CD4-positive, alpha-beta T cell (primary cell): ENCODE data around the gene RFXAP. TPM values are rescaled to one million over a fixed set of nuclear protein-coding genes. Genes with fewer than 3 reads are reported as not detected.

Source experiments
- ATAC-seq: fragments of 200-7000 bp; cut with Tn5 transposase; one replicate; pipeline ENCODE4 v1.10.0; 2022; ENCODE audit warnings: mild to moderate bottlenecking; ENCODE audit not compliant: poor library complexity
- CTCF ChIA-PET: fragments of 350-600 bp; sonication (Branson Sonifier 250); formaldehyde crosslinking; loops from one replicate; lab custom pipeline; 2021; ENCODE audit warnings: antibody characterized with exemption, inconsistent platforms; lab: Charles Lee
- POLR2A ChIA-PET: fragments of 350-600 bp; sonication (Branson Sonifier 250); formaldehyde crosslinking; loops from one replicate; lab custom pipeline; 2021; ENCODE audit warnings: antibody characterized with exemption, inconsistent platforms; lab: Charles Lee
- DNase-seq, 14 experiments: peaks; one replicate each; pipeline ENCODE4 v3.0.0-alpha.2; 2013 to 2020; ENCODE audit warnings: mixed read lengths in 2 of 14
- H3K27ac ChIP-seq, 2 donors: one replicate each; pipeline versions ENCODE4 v1.5.1 to v1.7.0; 2013; ENCODE audit warnings: low read length in 2 of 2, low read depth in 1 of 2, mild to moderate bottlenecking in 1 of 2
- H3K27me3 ChIP-seq, 2 experiments: 1 replicate in 1 of 2; 2 replicates in 1 of 2; pipeline versions ENCODE4 v1.6.1 to v1.7.0; 2013; ENCODE audit warnings: low read length in 2 of 2, control low read depth in 1 of 2, mild to moderate bottlenecking in 1 of 2, moderate library complexity in 1 of 2; ENCODE audit not compliant: insufficient read depth in 2 of 2, control insufficient read depth in 1 of 2
- H3K36me3 ChIP-seq: one replicate; pipeline ENCODE4 v1.6.1; 2013; ENCODE audit warnings: low read length, control low read depth; ENCODE audit not compliant: insufficient read depth
- H3K4me1 ChIP-seq: one replicate; pipeline ENCODE4 v1.6.1; 2013; ENCODE audit warnings: low read length, control low read depth; ENCODE audit not compliant: insufficient read depth
- H3K4me3 ChIP-seq: one replicate; pipeline ENCODE4 v1.5.1; 2013; ENCODE audit warnings: mild to moderate bottlenecking, low read length, moderate library complexity
- H3K9me3 ChIP-seq, 2 experiments: 1 replicate in 1 of 2; 2 replicates in 1 of 2; pipeline versions ENCODE4 v1.6.1 to v1.7.0; 2013; ENCODE audit warnings: low read length in 2 of 2, mild to moderate bottlenecking in 2 of 2, control low read depth in 1 of 2, moderate library complexity in 1 of 2; ENCODE audit not compliant: control insufficient read depth in 1 of 2, insufficient read depth in 1 of 2
- H3K27ac Mint-ChIP-seq: one replicate; pipeline ENCODE4 v1.8.0; 2020; ENCODE audit warnings: mixed read lengths
- H3K27me3 Mint-ChIP-seq: one replicate; pipeline ENCODE4 v1.8.0; 2021; ENCODE audit warnings: mixed read lengths
- H3K36me3 Mint-ChIP-seq: one replicate; pipeline ENCODE4 v1.8.0; 2021; ENCODE audit warnings: low read depth, mixed read lengths
- H3K4me1 Mint-ChIP-seq: one replicate; pipeline ENCODE4 v1.8.0; 2021; ENCODE audit warnings: low read depth, mixed read lengths
- H3K4me3 Mint-ChIP-seq: one replicate; pipeline ENCODE4 v1.8.0; 2020; ENCODE audit warnings: mild to moderate bottlenecking, mixed read lengths
- H3K9me3 Mint-ChIP-seq: one replicate; pipeline ENCODE4 v1.8.0; 2020; ENCODE audit warnings: mixed read lengths
- intact Hi-C, 2 experiments: fragments of 100-400 bp; cut with DNase I in 1 of 2; cut with micrococcal nuclease in 1 of 2; formaldehyde crosslinking; loops; one replicate each; pipeline versions ENCODE4 v1.15.1 to v1.9.0; 2023 to 2025; cut with DNase I, micrococcal nuclease
- total RNA-seq, 174 experiments: library from RNA in 2 of 174; stranded (reverse) in 2 of 174; gene quantifications; one replicate each; pipeline ENCODE4 v1.2.3 and lab custom pipeline; 2021 to 2026
- TF ChIP-seq, protein P1 (sequence below): fragments of 200-600 bp; IDR thresholded peaks from one replicate; pipeline ENCODE4 v1.8.0; 2022; ENCODE audit warnings: antibody characterized with exemption, mild to moderate bottlenecking

Gene RFXAP
- total RNA-seq, 2 experiments from 2014 or later, result 5.8 to 6.0 TPM

DNA sequence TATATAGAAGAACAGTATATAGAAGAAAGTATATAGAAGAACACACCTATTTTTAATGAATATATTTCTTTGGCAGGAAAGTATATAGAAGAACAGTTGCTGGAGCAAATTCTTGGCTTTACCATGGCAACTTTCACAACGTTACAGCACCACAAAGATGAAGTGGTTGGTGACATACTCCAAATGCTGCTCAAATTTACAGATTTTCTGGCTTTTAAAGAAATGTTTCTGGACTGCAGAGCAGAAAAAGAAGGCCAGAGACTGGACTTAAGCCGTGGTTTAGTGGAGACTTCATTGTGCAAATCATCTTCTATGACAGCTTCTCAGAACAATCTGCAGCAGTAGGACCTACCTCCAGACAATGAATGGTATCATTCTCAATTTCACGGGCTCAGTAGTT lies 24.3 kb upstream of the RFXAP start:
- no peak overlapping the region for H3K4me3 ChIP-seq
- H3K27me3 ChIP-seq, result peaks cover 0 to 3% of the 10 kb centered on the region in 2 experiments
- H3K36me3 ChIP-seq, result no peaks in the 10 kb centered on the region
- intact Hi-C loops, result no loop called here
- no peak for ATAC-seq
- POLR2A ChIA-PET, result no interaction called here
- Mint-ChIP-seq H3K4me3 (no peak overlapping the region), H3K36me3 (no peaks in the 10 kb centered on the region), H3K9me3 (no peaks in the 10 kb centered on the region), H3K27ac (no peak overlapping the region), H3K4me1 (no peaks in the 10 kb centered on the region), H3K27me3 (peaks cover 39% of the 10 kb centered on the region)
- no peak for DNase-seq
- no peaks in the 10 kb centered on the region for H3K4me1 ChIP-seq
- CTCF ChIA-PET, result no interaction called here
- H3K9me3 ChIP-seq, result no peaks in the 10 kb centered on the region
- no peak overlapping the region for H3K27ac ChIP-seq
- TF ChIP-seq, protein P1, sequence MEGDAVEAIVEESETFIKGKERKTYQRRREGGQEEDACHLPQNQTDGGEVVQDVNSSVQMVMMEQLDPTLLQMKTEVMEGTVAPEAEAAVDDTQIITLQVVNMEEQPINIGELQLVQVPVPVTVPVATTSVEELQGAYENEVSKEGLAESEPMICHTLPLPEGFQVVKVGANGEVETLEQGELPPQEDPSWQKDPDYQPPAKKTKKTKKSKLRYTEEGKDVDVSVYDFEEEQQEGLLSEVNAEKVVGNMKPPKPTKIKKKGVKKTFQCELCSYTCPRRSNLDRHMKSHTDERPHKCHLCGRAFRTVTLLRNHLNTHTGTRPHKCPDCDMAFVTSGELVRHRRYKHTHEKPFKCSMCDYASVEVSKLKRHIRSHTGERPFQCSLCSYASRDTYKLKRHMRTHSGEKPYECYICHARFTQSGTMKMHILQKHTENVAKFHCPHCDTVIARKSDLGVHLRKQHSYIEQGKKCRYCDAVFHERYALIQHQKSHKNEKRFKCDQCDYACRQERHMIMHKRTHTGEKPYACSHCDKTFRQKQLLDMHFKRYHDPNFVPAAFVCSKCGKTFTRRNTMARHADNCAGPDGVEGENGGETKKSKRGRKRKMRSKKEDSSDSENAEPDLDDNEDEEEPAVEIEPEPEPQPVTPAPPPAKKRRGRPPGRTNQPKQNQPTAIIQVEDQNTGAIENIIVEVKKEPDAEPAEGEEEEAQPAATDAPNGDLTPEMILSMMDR, result no peak

DNA sequence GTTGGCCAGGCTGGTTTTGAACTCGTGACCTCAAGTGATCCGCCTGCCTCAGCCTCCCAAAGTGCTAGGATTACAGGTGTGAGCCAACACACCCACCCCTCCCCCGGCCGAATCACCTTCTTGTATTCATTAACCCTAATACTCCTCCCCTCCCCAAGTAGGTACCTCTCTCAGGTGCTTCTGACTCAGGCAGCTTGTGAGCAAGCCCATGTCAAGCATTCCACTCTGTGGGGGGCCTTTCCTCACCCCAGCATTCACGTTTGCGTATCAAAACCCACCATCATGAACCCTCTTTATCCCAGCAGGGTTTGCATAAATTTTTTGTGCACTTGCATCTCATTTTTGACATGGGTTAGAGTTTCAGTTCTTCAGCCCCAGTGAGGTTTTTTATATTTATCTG lies 23.6 kb upstream of the RFXAP start:
- Mint-ChIP-seq H3K4me1 (no peaks in the 10 kb centered on the region), H3K27ac (no peak overlapping the region), H3K36me3 (no peaks in the 10 kb centered on the region), H3K4me3 (no peak overlapping the region), H3K9me3 (no peaks in the 10 kb centered on the region), H3K27me3 (peaks cover 31% of the 10 kb centered on the region)
- Histone ChIP-seq H3K9me3 (no peaks in the 10 kb centered on the region), H3K36me3 (no peaks in the 10 kb centered on the region), H3K27me3 (peaks cover 0 to 3% of the 10 kb centered on the region in 2 experiments), H3K4me3 (no peak overlapping the region), H3K27ac (no peak overlapping the region), H3K4me1 (no peaks in the 10 kb centered on the region)
- no peak for DNase-seq
- intact Hi-C loops, result no loop called here
- no peak for ATAC-seq
- ChIA-PET POLR2A (no interaction called here), CTCF (no interaction called here)
- TF ChIP-seq, protein P1, result no peak

DNA sequence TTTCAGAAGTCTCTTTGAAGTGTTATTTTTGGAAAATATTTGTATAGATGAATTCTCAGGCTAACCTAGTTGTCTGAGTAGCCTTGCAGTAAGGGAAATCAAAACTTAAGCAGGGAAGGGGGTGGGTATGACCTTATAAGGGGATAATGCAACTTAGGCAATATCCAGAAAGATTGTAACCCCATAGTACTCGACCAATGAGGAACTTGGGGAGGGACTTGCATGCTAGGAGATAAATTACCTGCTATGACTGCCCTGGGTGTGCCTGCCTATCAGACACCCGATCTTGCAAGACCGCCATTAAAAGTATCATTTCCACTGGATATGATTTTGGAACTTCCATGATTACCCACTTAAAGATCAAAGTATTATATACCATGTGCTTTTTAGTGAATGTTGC lies 23.0 kb upstream of the RFXAP start:
- Histone ChIP-seq H3K4me3 (no peak overlapping the region), H3K36me3 (no peaks in the 10 kb centered on the region), H3K27me3 (peaks cover 0 to 3% of the 10 kb centered on the region in 2 experiments), H3K4me1 (no peaks in the 10 kb centered on the region), H3K9me3 (no peaks in the 10 kb centered on the region), H3K27ac (no peak overlapping the region)
- no peak for ATAC-seq
- POLR2A ChIA-PET, result no interaction called here
- DNase-seq, result no peak
- no peak overlapping the region for H3K27ac Mint-ChIP-seq
- H3K4me3 Mint-ChIP-seq, result no peak overlapping the region
- no peaks in the 10 kb centered on the region for H3K4me1 Mint-ChIP-seq
- H3K27me3 Mint-ChIP-seq, result peaks cover 29% of the 10 kb centered on the region
- no peaks in the 10 kb centered on the region for H3K36me3 Mint-ChIP-seq
- intact Hi-C loops, result no loop called here
- no peaks in the 10 kb centered on the region for H3K9me3 Mint-ChIP-seq
- TF ChIP-seq, protein P1, result no peak
- CTCF ChIA-PET, result no interaction called here
